HEK293 (cell line): Measurements from ENCODE around the gene IFT122.

Experiments used
- CTCF ChIA-PET: fragments of 350-600 bp; formaldehyde crosslinking; extraction: SDS; loops from one replicate; lab custom pipeline; 2021; ENCODE audit warnings: antibody characterized with exemption; lab: Yijun Ruan, JAX
- POLR2A ChIA-PET: fragments of 300-600 bp; formaldehyde crosslinking; extraction: SDS; loops from one replicate; lab custom pipeline; 2020; ENCODE audit warnings: antibody characterized with exemption, inconsistent platforms; lab: Yijun Ruan, JAX
- H3K27ac ChIP-seq: fragments of 200-500 bp; sonication (Bioruptor generic); 2 replicates; pipeline ENCODE4 v1.5.1; 2014; ENCODE audit warnings: low read depth, low read length, control low read depth, inconsistent platforms; ENCODE audit errors: extremely low read depth
- H3K36me3 ChIP-seq, 2 experiments: fragments of 200-500 bp in 1 of 2; sonication (Bioruptor generic) in 1 of 2; 1 replicate in 1 of 2; 2 replicates in 1 of 2; pipeline ENCODE4 v1.5.1; 2014 to 2017; ENCODE audit warnings: inconsistent platforms in 2 of 2, low read length in 2 of 2; ENCODE audit not compliant: control insufficient read depth in 2 of 2, insufficient read depth in 1 of 2
- H3K4me1 ChIP-seq: fragments of 200-500 bp; sonication (Bioruptor generic); 2 replicates; pipeline ENCODE4 v1.5.1; 2014; ENCODE audit warnings: mild to moderate bottlenecking, low read length, inconsistent platforms; ENCODE audit not compliant: control insufficient read depth, insufficient read depth
- H3K4me3 ChIP-seq: 2 replicates; pipeline ENCODE4 v1.5.1; 2011; ENCODE audit warnings: low read depth, mild to moderate bottlenecking, control low read depth, low read length, moderate library complexity
- H3K9me3 ChIP-seq: fragments of 200-500 bp; sonication (Bioruptor generic); 2 replicates; pipeline ENCODE4 v1.5.1; 2014; ENCODE audit warnings: low read depth, low read length, inconsistent platforms; ENCODE audit not compliant: control insufficient read depth, insufficient read depth
- GFI1B ChIP-seq: fragments of 450-650 bp; formaldehyde crosslinking; IDR thresholded peaks from 2 replicates; pipeline ENCODE4 v1.5.1; 2016; ENCODE audit warnings: missing biosample characterization, missing genetic modification characterization
- GLI2 ChIP-seq: fragments of 450-650 bp; formaldehyde crosslinking; IDR thresholded peaks from 2 replicates; pipeline ENCODE4; 2017; ENCODE audit warnings: missing biosample characterization, missing genetic modification characterization, low read depth, borderline replicate concordance
- KLF1 ChIP-seq: fragments of 450-650 bp; formaldehyde crosslinking; IDR thresholded peaks from 2 replicates; pipeline ENCODE4 v1.5.1; 2016; ENCODE audit warnings: missing biosample characterization, missing genetic modification characterization
- ZBTB7A ChIP-seq: fragments of 450-650 bp; formaldehyde crosslinking; IDR thresholded peaks from 2 replicates; pipeline ENCODE4 v1.5.1; 2016; ENCODE audit warnings: low read depth, missing biosample characterization, missing genetic modification characterization
- ZNF174 ChIP-seq: fragments of 450-650 bp; formaldehyde crosslinking; IDR thresholded peaks from 2 replicates; pipeline ENCODE4 v1.5.0; 2017; ENCODE audit warnings: missing biosample characterization, mild to moderate bottlenecking, missing genetic modification characterization
- ZNF223 ChIP-seq: fragments of 450-650 bp; formaldehyde crosslinking; IDR thresholded peaks from 2 replicates; pipeline ENCODE4 v1.5.1; 2016; ENCODE audit warnings: missing biosample characterization, missing genetic modification characterization
- ZNF248 ChIP-seq: fragments of 450-650 bp; formaldehyde crosslinking; IDR thresholded peaks from 2 replicates; pipeline ENCODE4 v1.5.1; 2017; ENCODE audit warnings: missing biosample characterization, missing genetic modification characterization
- ZNF426 ChIP-seq: fragments of 450-650 bp; formaldehyde crosslinking; IDR thresholded peaks from 2 replicates; pipeline ENCODE4 v1.5.1; 2017; ENCODE audit warnings: missing biosample characterization, missing genetic modification characterization, mild to moderate bottlenecking, inconsistent platforms, moderate library complexity
- ZNF473 ChIP-seq: fragments of 450-650 bp; formaldehyde crosslinking; IDR thresholded peaks from 2 replicates; pipeline ENCODE4 v1.5.1; 2017; ENCODE audit warnings: missing biosample characterization, missing genetic modification characterization
- ZNF555 ChIP-seq: fragments of 450-650 bp; formaldehyde crosslinking; conservative IDR thresholded peaks from 2 replicates; pipeline ENCODE4 v1.5.1; 2017; ENCODE audit warnings: missing biosample characterization, mild to moderate bottlenecking, missing genetic modification characterization, inconsistent platforms
- ZNF623 ChIP-seq: fragments of 450-650 bp; formaldehyde crosslinking; IDR thresholded peaks from 2 replicates; pipeline ENCODE4 v1.5.1; 2016; ENCODE audit warnings: missing biosample characterization, missing genetic modification characterization
- TF ChIP-seq, protein P1 (sequence below): fragments of 450-650 bp; formaldehyde crosslinking; IDR thresholded peaks from 2 replicates; pipeline ENCODE4 v1.5.1; 2016; ENCODE audit warnings: missing biosample characterization, missing genetic modification characterization
- TF ChIP-seq, protein P2 (sequence below): fragments of 450-650 bp; formaldehyde crosslinking; IDR thresholded peaks from 2 replicates; pipeline ENCODE4 v1.5.1; 2017; ENCODE audit warnings: missing biosample characterization, mild to moderate bottlenecking, missing genetic modification characterization, moderate library complexity
- TF ChIP-seq, protein P3 (sequence below): fragments of 450-650 bp; formaldehyde crosslinking; IDR thresholded peaks from 2 replicates; pipeline ENCODE4 v1.5.1; 2017; ENCODE audit warnings: missing biosample characterization, missing genetic modification characterization
- TF ChIP-seq, protein P4 (sequence below): fragments of 450-650 bp; formaldehyde crosslinking; IDR thresholded peaks from 2 replicates; pipeline ENCODE4 v1.5.1; 2016; ENCODE audit warnings: missing biosample characterization, missing genetic modification characterization
- TF ChIP-seq, protein P5 (sequence below): fragments of 450-650 bp; formaldehyde crosslinking; IDR thresholded peaks from 2 replicates; pipeline ENCODE4 v1.5.1; 2016; ENCODE audit warnings: missing biosample characterization, missing genetic modification characterization
- TF ChIP-seq, protein P6 (sequence below): fragments of 450-650 bp; formaldehyde crosslinking; IDR thresholded peaks from 2 replicates; pipeline ENCODE4 v1.5.1; 2016; ENCODE audit warnings: missing biosample characterization, missing genetic modification characterization
- TF ChIP-seq, protein P7 (sequence below): fragments of 450-650 bp; formaldehyde crosslinking; IDR thresholded peaks from 2 replicates; pipeline ENCODE4 v1.5.1; 2016; ENCODE audit warnings: missing biosample characterization, missing genetic modification characterization

IFT122 gene

DNA sequence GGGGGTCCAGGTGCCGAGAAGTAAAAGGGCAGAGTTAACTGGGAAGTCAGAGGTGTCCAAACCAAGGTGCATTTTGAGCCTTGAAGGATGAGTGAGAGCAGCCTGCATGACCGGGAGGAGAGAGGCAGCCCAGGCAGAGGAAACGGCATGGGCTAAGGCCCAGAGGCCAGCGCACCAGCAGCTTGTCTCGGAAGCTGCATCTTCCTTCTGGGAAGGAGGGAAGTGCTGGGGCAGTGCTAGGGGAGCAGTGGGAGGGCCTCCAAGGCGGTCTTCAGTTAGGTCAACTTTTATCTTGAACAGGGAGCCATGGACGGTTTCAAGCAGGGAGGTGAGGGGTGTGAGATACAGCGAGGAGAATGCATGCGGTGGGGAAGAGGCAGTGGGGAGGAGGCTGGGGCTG is 104.0 kb downstream of the IFT122 start:
- CTCF ChIA-PET = no interaction called here
- no peaks in the 10 kb centered on the region for H3K36me3 ChIP-seq
- H3K9me3 ChIP-seq = no peaks in the 10 kb centered on the region
- TF ChIP-seq ZNF623 (tag by site-specific recombination) (no peak), GLI2 (tag by site-specific recombination) (no peak), ZBTB7A (tag by site-specific recombination) (no peak), ZNF473 (tag by site-specific recombination) (no peak), ZNF248 (tag by site-specific recombination) (no peak), ZNF426 (tag by site-specific recombination) (no peak), KLF1 (no peak), ZNF555 (tag by site-specific recombination) (no peak), ZNF223 (tag by site-specific recombination) (no peak), ZNF174 (tag by site-specific recombination) (no peak), GFI1B (no peak)
- TF ChIP-seq, protein P1, sequence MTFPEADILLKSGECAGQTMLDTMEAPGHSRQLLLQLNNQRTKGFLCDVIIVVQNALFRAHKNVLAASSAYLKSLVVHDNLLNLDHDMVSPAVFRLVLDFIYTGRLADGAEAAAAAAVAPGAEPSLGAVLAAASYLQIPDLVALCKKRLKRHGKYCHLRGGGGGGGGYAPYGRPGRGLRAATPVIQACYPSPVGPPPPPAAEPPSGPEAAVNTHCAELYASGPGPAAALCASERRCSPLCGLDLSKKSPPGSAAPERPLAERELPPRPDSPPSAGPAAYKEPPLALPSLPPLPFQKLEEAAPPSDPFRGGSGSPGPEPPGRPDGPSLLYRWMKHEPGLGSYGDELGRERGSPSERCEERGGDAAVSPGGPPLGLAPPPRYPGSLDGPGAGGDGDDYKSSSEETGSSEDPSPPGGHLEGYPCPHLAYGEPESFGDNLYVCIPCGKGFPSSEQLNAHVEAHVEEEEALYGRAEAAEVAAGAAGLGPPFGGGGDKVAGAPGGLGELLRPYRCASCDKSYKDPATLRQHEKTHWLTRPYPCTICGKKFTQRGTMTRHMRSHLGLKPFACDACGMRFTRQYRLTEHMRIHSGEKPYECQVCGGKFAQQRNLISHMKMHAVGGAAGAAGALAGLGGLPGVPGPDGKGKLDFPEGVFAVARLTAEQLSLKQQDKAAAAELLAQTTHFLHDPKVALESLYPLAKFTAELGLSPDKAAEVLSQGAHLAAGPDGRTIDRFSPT (tag by site-specific recombination) = no peak
- TF ChIP-seq, protein P2, sequence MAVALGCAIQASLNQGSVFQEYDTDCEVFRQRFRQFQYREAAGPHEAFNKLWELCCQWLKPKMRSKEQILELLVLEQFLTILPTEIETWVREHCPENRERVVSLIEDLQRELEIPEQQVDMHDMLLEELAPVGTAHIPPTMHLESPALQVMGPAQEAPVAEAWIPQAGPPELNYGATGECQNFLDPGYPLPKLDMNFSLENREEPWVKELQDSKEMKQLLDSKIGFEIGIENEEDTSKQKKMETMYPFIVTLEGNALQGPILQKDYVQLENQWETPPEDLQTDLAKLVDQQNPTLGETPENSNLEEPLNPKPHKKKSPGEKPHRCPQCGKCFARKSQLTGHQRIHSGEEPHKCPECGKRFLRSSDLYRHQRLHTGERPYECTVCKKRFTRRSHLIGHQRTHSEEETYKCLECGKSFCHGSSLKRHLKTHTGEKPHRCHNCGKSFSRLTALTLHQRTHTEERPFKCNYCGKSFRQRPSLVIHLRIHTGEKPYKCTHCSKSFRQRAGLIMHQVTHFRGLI (tag by site-specific recombination) = no peak
- TF ChIP-seq, protein P3, sequence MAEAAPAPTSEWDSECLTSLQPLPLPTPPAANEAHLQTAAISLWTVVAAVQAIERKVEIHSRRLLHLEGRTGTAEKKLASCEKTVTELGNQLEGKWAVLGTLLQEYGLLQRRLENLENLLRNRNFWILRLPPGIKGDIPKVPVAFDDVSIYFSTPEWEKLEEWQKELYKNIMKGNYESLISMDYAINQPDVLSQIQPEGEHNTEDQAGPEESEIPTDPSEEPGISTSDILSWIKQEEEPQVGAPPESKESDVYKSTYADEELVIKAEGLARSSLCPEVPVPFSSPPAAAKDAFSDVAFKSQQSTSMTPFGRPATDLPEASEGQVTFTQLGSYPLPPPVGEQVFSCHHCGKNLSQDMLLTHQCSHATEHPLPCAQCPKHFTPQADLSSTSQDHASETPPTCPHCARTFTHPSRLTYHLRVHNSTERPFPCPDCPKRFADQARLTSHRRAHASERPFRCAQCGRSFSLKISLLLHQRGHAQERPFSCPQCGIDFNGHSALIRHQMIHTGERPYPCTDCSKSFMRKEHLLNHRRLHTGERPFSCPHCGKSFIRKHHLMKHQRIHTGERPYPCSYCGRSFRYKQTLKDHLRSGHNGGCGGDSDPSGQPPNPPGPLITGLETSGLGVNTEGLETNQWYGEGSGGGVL (tag by site-specific recombination) = no peak
- TF ChIP-seq, protein P4, sequence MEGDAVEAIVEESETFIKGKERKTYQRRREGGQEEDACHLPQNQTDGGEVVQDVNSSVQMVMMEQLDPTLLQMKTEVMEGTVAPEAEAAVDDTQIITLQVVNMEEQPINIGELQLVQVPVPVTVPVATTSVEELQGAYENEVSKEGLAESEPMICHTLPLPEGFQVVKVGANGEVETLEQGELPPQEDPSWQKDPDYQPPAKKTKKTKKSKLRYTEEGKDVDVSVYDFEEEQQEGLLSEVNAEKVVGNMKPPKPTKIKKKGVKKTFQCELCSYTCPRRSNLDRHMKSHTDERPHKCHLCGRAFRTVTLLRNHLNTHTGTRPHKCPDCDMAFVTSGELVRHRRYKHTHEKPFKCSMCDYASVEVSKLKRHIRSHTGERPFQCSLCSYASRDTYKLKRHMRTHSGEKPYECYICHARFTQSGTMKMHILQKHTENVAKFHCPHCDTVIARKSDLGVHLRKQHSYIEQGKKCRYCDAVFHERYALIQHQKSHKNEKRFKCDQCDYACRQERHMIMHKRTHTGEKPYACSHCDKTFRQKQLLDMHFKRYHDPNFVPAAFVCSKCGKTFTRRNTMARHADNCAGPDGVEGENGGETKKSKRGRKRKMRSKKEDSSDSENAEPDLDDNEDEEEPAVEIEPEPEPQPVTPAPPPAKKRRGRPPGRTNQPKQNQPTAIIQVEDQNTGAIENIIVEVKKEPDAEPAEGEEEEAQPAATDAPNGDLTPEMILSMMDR = no peak
- TF ChIP-seq, protein P5, sequence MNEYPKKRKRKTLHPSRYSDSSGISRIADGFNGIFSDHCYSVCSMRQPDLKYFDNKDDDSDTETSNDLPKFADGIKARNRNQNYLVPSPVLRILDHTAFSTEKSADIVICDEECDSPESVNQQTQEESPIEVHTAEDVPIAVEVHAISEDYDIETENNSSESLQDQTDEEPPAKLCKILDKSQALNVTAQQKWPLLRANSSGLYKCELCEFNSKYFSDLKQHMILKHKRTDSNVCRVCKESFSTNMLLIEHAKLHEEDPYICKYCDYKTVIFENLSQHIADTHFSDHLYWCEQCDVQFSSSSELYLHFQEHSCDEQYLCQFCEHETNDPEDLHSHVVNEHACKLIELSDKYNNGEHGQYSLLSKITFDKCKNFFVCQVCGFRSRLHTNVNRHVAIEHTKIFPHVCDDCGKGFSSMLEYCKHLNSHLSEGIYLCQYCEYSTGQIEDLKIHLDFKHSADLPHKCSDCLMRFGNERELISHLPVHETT = no peak
- TF ChIP-seq, protein P6, sequence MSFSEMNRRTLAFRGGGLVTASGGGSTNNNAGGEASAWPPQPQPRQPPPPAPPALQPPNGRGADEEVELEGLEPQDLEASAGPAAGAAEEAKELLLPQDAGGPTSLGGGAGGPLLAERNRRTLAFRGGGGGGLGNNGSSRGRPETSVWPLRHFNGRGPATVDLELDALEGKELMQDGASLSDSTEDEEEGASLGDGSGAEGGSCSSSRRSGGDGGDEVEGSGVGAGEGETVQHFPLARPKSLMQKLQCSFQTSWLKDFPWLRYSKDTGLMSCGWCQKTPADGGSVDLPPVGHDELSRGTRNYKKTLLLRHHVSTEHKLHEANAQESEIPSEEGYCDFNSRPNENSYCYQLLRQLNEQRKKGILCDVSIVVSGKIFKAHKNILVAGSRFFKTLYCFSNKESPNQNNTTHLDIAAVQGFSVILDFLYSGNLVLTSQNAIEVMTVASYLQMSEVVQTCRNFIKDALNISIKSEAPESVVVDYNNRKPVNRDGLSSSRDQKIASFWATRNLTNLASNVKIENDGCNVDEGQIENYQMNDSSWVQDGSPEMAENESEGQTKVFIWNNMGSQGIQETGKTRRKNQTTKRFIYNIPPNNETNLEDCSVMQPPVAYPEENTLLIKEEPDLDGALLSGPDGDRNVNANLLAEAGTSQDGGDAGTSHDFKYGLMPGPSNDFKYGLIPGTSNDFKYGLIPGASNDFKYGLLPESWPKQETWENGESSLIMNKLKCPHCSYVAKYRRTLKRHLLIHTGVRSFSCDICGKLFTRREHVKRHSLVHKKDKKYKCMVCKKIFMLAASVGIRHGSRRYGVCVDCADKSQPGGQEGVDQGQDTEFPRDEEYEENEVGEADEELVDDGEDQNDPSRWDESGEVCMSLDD (tag by site-specific recombination) = no peak
- TF ChIP-seq, protein P7, sequence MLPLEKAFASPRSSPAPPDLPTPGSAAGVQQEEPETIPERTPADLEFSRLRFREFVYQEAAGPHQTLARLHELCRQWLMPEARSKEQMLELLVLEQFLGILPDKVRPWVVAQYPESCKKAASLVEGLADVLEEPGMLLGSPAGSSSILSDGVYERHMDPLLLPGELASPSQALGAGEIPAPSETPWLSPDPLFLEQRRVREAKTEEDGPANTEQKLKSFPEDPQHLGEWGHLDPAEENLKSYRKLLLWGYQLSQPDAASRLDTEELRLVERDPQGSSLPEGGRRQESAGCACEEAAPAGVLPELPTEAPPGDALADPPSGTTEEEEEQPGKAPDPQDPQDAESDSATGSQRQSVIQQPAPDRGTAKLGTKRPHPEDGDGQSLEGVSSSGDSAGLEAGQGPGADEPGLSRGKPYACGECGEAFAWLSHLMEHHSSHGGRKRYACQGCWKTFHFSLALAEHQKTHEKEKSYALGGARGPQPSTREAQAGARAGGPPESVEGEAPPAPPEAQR = no peak
- no peak overlapping the region for H3K4me3 ChIP-seq
- H3K27ac ChIP-seq = no peak overlapping the region
- POLR2A ChIA-PET = no interaction called here
- no peaks in the 10 kb centered on the region for H3K4me1 ChIP-seq
